Measurements from ENCODE around the gene RAB25.
"Not testable (repeated sequence)": the region's sequence is repeated elsewhere in the genome, so short reads cannot be mapped to it uniquely, and the experiment has no call there.

Gene RAB25

DNA sequence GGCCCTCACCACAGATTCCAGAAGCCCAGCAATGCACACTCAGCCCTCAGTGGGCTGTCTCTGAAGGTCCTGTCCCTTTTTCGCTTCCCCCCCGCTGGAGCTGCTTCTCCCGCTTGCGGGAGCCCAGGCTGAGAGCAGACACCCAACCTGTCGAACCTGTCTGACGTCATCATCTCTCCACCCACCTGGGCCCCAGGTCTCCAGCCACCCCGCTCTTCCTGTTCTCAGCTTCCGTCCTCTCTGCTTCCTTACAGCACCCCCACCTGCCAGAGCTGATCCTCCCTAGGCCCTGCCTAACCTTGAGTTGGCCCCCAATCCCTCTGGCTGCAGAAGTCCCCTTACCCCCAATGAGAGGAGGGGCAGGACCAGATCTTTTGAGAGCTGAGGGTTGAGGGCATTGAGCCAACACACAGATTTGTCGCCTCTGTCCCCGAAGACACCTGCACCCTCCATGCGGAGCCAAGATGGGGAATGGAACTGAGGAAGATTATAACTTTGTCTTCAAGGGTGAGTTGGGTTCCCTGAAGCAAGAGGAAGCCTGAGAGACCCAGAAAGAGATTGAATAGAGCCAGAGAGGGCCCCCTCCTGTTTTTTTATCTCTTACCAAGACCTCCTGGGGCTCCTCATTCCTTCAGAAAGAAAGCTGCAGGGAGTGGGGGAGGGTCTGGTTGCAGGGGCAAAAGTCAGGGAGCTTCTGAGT lies at the start of gene RAB25:
Gene RAB25, plus strand, starts transcription at position 224 of the 700 bp plus-strand sequence. Its CDS starts 241 bp downstream, at position 465.
- DNase-seq (ENCODE audit: low read depth in 3 of 3): no peak

DNA sequence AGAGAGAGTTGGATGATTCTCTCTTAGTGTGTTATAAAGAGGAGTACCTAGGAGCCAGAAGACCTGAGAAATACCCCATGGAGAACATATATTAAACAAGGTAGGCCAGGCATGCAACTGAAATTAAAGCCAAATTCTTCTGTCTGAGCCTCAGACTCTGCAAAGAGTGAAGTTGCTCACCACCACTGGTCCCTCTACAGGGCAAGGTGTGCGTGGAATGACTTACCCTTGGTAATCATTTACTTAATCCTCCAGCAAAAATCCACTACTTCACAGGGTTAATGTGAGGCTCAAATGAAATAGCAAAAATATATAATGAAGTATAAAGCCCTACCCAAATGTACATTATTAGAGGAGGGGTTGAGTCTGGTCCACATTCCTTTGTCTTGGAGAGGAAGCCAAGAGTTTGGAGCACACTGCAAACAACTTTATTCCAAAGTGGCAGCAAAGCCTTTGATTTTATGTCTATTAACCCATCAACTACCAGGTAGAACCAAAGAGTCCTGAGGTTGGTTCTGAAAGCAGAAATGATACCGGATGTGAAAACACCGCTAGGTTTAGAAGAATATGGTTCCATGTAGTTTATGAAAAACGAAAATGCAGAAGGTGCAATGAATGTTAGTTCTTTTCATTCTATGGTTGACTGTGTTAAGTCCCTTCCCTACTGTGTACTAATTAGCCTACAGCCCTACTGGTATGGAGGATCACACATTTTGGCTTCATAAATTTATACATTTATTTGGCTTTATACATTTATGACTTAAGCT lies 48.7 kb upstream of the RAB25 start:
- DNase-seq (ENCODE audit: low read depth in 3 of 3): no peak

DNA sequence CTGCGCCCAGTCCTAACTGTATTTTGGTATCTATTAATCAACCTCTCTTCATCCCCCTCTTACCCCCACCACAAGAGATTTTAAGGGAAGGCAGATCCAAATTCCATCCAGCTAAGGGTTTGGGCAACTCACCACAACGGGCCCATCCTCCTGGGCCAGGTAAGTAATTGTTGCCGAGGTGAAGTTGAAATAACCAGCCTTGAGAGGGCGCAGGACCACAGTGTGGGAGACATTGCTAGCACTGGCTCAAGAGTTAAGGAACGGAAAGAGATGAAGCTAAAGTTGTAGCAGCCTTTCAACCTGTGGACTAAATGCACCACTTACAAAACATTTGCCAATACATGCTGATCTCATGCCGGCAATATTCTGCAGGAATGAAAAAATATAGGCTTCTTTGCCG lies 46.1 kb upstream of the RAB25 start:
- no peak for DNase-seq (ENCODE audit: low read depth in 3 of 3)

DNA sequence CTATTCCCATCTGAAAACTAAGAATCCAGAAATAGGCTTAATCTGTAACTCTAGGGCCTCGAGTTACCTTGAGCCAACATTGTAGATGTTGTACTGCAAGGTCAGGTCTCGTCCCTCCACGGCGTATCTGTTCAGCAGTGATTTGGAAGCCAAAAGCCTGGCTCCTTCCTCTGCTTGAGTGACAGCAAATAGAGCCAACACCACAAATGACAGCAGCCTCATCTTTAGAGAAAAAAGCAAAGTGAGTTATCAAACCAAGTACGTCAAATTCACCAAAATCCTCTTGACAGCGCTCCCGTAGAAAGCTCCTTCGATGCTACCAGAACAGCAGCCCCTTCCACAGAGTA lies 41.0 kb upstream of the RAB25 start:
- DNase-seq (ENCODE audit: low read depth in 3 of 3): no peak

DNA sequence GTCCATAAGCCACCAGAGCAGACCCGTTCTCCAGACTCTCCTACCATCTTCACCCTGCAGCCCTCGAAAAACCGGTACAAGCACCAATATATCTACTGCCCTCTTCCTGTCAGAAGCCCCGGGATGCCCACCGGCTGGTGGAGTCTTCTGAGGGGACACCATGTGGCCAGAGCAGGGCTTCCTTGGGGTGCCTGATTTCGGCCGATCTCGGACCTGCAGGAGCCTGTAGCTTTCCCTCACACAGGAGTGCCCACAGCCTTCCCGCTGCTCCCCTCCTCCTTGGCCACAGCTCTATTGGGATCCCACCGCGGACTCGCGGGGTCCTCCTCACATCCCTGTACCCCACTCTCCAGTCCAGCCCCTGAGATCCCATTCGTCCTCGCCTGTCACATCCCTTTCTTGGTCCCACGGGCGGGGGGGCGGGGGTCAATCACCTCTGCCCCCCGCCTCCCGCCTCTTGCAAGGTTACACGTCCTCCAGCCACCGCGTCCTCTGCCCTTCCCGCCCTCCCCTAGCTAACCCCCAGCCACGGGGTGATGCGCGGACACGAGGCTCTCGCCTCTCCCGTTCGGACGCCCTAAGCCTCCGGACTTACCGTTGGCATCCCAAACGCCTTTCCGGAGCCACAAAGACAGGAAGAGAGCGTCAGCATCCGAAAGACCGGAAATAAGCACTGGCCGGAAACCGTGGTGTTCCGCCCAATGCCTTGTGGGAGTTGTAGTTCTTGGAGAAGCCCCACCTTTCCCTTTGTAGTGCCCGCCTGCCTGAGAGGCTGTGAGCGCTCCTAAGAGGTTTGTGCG lies 40.5 kb upstream of the RAB25 start, which contains the start of gene SSR2:
Gene SSR2, minus strand, starts transcription at position 659 of the 800 bp plus-strand sequence. CDS start 784 bp downstream, outside the sequence.
- peak; percentile 69 to 83 (median 81) for DNase-seq (ENCODE audit: low read depth in 3 of 3)

DNA sequence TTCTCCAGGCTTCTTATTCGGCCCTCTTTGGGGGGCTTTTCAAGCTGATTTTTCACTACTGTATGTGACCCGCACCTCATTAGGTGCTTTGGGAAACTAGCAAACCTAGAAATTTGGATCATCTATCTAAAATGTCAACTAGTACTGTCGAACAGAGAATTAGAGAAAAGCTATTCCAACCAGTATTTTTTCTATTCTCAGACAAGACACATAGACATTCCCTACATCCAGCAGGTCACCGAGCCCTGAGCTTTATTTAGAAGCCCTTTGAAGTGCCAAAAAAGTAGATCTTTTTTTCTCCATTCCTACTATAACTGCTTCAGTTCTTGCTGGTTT lies 39.9 kb upstream of the RAB25 start:
- no peak for DNase-seq (ENCODE audit: low read depth in 3 of 3)

DNA sequence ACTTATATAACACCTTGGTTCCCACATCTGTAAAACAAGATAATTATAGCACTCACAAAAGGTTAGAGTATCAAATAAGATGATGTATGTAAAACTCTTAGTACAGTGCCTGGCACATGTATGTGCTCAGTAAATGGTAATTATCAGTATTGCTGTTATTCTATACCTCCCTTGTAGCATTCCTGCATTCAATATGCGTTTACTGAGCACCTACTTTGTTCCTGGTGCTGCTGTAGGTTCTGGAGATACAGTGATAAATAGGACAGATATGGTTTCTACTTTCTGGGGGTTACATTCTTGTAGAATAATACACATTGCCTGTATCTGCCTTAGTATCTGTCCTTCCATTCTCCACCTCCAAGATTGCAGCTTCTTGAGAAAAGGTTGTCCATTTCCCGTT lies 39.0 kb upstream of the RAB25 start:
- no peak for DNase-seq (ENCODE audit: low read depth in 3 of 3)

DNA sequence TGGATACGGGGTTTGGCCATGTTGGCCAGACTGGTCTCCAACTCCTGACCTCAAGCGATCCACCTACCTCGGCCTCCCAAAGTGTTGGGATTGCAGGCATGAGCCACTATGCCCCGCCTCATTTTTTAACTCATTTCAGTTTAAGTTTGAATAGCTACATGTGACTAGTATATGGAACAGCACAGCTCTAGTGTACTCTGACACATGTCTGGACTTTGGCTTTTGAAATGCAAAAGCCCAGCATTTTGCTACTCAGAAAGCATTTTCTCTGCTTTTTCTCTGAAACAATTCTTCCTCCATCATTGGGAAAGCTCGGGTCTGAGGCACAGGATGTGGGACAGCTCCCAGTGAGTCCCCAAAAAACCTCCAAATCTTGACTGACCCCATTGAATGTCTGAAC lies 36.2 kb upstream of the RAB25 start:
- no peak for DNase-seq (ENCODE audit: low read depth in 3 of 3)

DNA sequence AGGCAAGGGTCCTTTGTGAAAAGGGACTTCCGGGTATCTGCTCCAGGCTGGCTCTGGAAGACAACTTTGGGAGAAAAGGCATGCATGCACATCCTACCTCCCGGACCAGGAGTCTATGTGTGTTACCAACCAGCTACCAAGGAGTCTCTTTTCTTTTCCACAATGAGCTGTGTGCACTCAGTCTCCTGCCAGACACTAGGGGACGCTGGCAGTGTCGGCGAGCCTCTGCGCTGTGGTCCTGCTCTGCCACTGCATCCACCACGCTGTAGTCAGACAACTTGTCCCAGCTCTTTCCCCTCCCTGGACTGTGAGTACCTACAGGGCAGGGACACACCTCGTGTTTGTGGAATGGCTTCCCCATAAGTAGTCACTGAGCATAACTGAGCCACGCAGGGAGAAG lies 35.1 kb upstream of the RAB25 start:
- peak in 1 of 3 experiments; percentile 31 for DNase-seq (ENCODE audit: low read depth in 3 of 3)

DNA sequence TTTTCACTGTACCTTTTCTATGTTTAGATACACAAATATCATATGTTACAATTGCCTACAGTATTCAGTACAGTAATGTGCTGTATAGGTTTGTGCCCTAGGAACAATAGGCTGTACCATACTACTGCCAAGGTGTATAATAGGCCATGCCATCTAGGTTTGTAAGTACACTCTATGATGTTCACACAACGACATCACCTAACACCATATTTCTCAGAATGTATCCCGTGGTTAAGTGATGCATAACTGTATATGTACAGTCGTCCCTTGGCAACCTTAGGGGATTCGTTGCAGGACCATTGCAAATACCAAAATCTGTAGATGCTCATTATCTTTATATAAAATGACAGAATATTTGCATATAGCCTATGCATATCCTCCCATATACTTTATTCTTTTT lies 34.4 kb upstream of the RAB25 start:
- DNase-seq (ENCODE audit: low read depth in 3 of 3): no peak

DNA sequence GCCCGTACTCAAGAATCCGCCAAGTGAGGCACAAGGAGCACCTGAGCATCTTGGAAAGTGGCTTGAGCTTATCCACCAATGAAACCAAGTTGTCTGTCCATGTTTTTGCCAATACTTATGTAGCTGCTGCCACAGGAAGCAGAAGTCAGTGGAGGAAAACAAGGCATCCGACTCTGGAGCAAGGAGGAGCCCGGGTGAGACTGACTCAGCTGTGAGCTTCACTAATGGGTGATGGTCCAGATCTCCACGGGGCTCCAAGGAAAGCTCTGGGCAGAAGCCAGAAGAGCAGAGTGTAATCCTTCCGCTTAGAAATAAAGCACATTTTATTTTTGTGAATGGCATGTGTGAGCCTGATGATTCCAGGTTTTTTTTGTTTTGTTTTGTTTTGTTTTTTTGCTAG lies 27.9 kb upstream of the RAB25 start:
- DNase-seq (ENCODE audit: low read depth in 3 of 3): no peak

DNA sequence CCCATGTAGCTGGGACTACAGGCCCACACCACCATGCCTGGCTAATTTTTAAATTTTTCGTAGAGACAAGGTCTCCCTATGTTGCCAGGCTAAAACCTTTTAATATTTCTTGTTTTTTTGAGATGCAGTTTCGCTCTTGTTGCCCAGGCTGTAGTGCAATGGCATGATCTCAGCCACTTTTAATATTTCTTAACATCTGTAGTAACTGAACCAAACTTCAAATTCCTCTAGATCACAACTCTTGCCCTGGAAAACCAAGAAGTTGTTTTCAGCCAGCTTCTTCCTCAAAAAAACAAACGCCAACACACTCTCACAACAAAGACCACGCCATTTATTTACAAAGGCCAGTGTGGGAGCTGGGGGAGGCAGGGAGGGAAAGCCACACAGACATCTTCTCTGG lies 26.0 kb upstream of the RAB25 start:
- not testable (repeated sequence) for DNase-seq (ENCODE audit: low read depth in 3 of 3)

DNA sequence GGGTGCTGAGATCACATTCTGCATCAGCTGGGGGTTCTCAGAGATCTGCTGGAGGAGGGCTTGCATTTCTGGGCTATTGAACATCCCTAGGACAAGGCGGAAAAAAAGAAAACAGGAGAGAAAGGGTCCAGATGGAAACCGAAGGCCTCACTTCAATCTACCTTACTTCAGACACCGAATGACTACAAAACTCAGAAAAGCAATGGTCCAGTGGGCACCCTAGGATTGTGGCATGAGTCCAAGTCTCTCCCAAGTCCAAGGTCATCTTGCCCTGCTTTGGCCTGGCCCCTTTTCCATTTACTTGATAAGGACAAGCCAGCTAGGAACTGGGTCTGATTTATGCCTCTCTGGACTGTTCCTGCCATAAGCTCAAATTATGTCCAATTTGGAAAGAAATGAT lies 18.1 kb upstream of the RAB25 start:
- DNase-seq (ENCODE audit: low read depth in 3 of 3): no peak

DNA sequence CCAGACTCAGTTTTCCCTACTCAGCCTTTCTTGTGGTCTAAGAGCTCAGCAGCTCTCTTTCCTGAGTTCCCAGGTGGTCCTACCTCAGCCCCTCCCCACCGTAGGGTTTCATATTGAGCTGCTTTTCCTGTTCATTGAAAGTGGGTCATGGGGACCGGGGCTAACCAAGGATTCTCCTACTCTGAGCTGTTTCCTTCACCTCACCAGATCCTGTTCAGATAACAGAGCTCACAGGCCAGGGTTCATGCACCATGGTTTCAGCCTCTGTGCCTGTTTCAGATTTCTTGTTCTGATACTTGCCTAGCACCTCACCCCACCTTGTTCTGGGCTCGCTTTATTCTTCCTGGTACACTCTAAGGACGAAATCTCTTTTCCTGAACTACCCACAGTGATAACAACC lies 15.9 kb upstream of the RAB25 start:
- no peak for DNase-seq (ENCODE audit: low read depth in 3 of 3)

DNA sequence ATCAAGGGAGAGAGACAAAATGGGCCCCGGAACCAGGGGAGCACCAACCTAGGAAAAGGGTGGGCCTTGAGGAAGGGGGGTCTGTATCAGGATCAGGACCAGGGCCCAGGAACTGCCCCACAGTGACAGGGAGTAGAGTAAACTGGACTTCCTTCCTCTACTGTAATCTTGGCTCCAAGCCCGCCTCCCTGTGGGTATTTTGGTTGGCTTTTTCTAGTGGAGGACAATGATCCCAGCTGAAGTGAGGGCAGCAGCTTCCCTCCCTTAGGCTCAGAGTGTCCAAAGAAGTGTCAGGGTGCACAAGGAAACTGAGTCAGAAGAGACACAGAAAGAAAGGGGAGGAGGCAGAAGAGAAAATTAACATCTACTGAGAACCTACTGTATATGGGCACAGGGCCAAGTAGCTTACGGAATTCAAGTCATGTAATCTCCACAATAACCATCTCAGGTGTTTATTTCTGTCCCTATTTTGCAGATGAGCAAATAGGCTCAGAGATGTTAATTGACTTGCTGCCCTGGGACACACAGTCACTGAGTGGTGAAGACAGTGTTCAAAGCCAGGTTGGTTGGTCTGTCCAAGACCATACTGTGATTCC lies 12.2 kb upstream of the RAB25 start:
- no peak for DNase-seq (ENCODE audit: low read depth in 3 of 3)

DNA sequence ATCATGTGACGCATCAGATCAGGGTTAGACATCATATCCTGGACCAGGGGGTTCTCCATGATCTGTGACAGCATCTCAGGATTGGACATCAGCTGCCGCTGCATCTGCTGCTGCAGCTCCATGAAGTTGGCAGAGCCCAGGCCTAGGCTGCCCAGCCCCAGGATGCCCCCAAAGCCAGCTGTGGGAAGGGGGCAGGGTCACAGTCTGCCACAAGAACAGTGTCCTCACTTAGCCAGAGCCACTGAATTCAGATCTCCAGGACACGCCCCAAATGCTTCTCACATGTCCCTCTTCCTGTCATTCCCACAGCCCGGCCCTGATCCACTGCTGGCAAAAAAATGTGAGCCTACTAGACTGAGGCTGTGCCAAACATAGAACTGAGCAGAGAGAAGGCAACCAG lies 10.6 kb upstream of the RAB25 start:
- no peak for DNase-seq (ENCODE audit: low read depth in 3 of 3)

DNA sequence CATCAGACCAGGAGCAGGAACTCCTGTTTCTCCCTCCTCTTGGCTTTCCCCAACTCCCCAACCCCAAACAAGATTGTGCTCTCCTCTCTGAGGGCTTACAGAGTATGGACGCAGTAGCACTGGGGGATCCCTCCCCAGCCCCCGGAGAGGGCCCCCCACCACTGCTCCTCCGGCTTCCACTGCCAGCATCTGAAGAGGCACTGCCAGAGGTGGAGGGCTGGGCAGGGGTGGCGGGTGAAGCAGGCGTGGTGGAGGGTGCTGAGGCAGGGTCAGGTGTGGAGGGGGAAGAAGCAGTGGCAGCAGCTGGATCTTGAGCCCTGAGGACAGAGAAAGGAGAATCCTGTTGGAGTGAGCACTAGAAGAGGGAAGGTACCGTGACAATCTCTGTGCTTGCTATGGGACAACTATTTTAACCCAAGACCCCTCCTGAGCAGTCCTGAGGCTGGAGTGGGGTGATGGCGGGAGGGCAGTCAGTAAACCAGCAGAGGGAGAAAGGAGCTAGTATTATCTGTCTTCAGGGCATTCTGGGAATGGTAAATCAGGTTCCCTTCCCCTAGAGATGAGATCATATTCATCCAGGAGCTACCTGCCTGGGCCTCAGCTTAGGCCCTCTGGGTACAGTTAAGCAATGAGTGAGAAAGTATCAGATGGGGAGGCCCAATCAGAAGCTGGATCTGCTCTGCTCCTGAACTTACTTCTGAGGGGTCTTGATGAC lies 9.8 kb upstream of the RAB25 start:
- no peak for DNase-seq (ENCODE audit: low read depth in 3 of 3)

DNA sequence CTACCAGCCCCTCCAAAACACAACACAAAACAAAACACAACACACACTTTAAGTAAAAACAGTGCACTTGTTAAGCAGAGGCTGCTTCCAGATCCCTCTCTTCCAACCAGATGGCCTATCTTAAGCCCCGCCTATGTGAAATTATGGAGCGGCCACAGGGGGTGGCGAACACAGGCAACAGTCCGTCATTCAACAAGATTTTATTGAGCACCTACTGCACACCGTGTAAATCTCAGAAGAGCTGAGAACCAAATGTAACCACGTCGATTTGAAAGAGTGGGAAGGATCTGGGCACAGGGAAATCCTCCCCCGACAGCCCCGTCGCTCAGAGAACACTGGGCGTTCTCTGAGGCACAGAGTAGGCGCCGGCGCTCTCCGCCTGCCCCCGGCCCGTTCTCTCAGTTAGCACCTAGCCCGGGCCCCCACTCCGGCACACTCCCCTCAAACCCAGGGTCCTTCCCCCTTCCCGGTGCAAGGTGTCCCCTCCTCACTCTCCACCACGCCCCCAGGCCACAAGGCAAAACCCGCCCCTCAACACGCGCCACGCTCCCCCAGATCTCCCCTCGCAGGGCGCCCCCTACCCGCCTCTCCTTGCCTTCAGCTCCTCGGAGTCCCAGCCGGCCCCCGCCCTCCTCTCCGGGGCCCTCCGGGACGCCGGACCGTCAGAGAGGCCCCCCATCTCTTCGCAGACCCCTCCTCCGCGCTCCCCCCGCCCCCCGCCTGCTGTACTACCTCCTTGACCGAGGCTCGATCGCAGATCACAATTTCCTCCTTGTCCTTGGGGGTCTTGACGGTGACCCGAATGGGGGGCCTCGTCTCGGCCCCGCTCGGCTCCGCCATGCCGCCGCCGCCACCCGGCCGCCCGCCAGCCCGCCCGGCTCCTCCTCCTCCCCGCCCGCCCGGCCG lies 7.8 kb upstream of the RAB25 start:
- DNase-seq (ENCODE audit: low read depth in 3 of 3): peak; percentile 43 to 68 (median 46)

DNA sequence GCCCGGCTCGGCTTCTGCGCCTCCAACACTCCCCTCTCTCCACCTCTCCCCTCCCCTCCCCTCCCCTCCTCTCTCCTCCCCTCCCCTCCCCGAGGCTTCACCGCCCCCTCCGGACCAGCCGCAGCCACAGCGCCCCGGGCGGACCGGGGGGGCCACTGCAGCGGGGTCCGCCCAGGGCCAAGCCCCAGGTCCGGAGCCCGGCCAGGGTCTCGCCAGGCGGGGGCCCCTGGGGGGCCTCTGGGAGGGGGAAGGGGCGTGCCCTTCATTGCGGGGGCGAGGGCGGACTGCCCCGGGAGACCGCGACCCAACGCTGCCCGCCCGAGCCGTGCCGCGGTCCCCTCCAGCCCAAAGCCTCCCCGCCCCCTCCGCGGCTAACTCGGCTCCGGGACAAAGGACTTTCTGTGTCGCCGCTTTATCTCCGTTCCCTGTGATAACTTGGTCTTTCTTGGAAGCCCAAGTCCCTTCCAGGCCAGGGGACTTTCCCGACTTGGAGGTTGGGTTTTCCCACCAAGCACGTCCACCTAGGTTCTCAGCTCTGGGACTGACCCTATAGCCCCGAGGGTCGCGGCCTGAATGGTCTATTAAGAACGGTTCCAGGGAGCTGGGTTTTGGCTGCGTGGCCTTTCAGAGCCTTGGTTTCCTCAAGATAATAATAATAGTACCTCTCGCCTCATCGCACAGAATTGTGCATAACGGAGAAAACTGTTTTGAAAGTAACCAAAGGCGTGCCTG lies 7.0 kb upstream of the RAB25 start, which contains the start of gene UBQLN4:
Gene UBQLN4, minus strand, starts transcription at position 31 of the 732 bp plus-strand sequence. CDS start 97 bp downstream, outside the sequence.
- DNase-seq (ENCODE audit: low read depth in 3 of 3): peak; percentile 76 to 84 (median 77)
